ENCODE measurements around the gene PTK6. TPM values are rescaled to one million over a fixed set of nuclear protein-coding genes. Genes with fewer than 3 reads are reported as not detected.

The PTK6 gene
- total RNA-seq, 2 donors from 2014 or later = 0.22 TPM; not detected in 1

GRCh38 chr20:63525971-63526370, 11.2 kb downstream of the PTK6 start:
- Histone ChIP-seq H3K27ac (ENCODE audit: low read depth, low read length) (no peak overlapping the region), H3K9me3 (ENCODE audit: control insufficient read depth, low read length) (peaks cover 12% of the 10 kb centered on the region), H3K9ac (ENCODE audit: extremely low read depth, low read length, poor library complexity, severe bottlenecking) (no peak overlapping the region), H3K27me3 (ENCODE audit: control insufficient read depth, insufficient read depth, low read length, poor library complexity, severe bottlenecking) (no peaks in the 10 kb centered on the region), H3K4me1 (ENCODE audit: control insufficient read depth, insufficient read depth, low read length) (no peaks in the 10 kb centered on the region), H3K36me3 (ENCODE audit: control insufficient read depth, insufficient read depth, low read length) (peaks cover 20% of the 10 kb centered on the region), H3K4me3 (ENCODE audit: low read length) (no peak overlapping the region)
- no peak for TF ChIP-seq CTCF (conservative IDR thresholded peaks at IDR 0.05)
- Mint-ChIP-seq H3K4me1 (peaks cover 2% of the 10 kb centered on the region), H3K4me3 (no peak overlapping the region), H3K36me3 (ENCODE audit: low read depth) (peaks cover 19% of the 10 kb centered on the region), H3K27ac (no peak overlapping the region), H3K9me3 (peaks cover 7% of the 10 kb centered on the region), H3K27me3 (ENCODE audit: insufficient read depth) (no peaks in the 10 kb centered on the region)
- WGBS, 2 experiments (ENCODE audit: insufficient coverage in 1 of 2, insufficient read length in 1 of 2) = 81% methylated on average over 2 of the region's 2 CpGs; no CpG with 5 or more reads in 1 of the 2 experiments
- peak; percentile 30 for DNase-seq

- Mint-ChIP-seq H3K27ac (no peak overlapping the region), H3K9me3 (peaks cover 7% of the 10 kb centered on the region), H3K36me3 (ENCODE audit: low read depth) (peaks cover 19% of the 10 kb centered on the region), H3K27me3 (ENCODE audit: insufficient read depth) (no peaks in the 10 kb centered on the region), H3K4me3 (no peak overlapping the region), H3K4me1 (peaks cover 2% of the 10 kb centered on the region)
- WGBS, 2 experiments (ENCODE audit: insufficient coverage in 1 of 2, insufficient read length in 1 of 2) = 82 to 85% methylated on average over 3 of the region's 3 CpGs
- Histone ChIP-seq H3K9me3 (ENCODE audit: control insufficient read depth, low read length) (peaks cover 12% of the 10 kb centered on the region), H3K4me1 (ENCODE audit: control insufficient read depth, insufficient read depth, low read length) (no peaks in the 10 kb centered on the region), H3K27me3 (ENCODE audit: control insufficient read depth, insufficient read depth, low read length, poor library complexity, severe bottlenecking) (no peaks in the 10 kb centered on the region), H3K4me3 (ENCODE audit: low read length) (no peak overlapping the region), H3K36me3 (ENCODE audit: control insufficient read depth, insufficient read depth, low read length) (peaks cover 20% of the 10 kb centered on the region), H3K9ac (ENCODE audit: extremely low read depth, low read length, poor library complexity, severe bottlenecking) (no peak overlapping the region), H3K27ac (ENCODE audit: low read depth, low read length) (no peak overlapping the region)
- no peak for TF ChIP-seq CTCF (conservative IDR thresholded peaks at IDR 0.05)
- peak; percentile 11 for DNase-seq
Measured at GRCh38 chr20:63525185-63525584, 12.0 kb downstream of the PTK6 start.

GRCh38 chr20:63522981-63523611, 14.1 kb downstream of the PTK6 start:
- Mint-ChIP-seq H3K4me1 (peaks cover 2% of the 10 kb centered on the region), H3K27me3 (ENCODE audit: insufficient read depth) (peaks cover 8% of the 10 kb centered on the region), H3K4me3 (peak overlapping the region; percentile 86), H3K36me3 (ENCODE audit: low read depth) (peaks cover 19% of the 10 kb centered on the region), H3K27ac (no peak overlapping the region), H3K9me3 (peaks cover 7% of the 10 kb centered on the region)
- peak; percentile 37 for DNase-seq
- H3K36me3 ChIP-seq (ENCODE audit: control insufficient read depth, insufficient read depth, low read length) = peaks cover 20% of the 10 kb centered on the region
- TF ChIP-seq CTCF (conservative IDR thresholded peaks at IDR 0.05) = no peak
- H3K4me3 ChIP-seq (ENCODE audit: low read length) = no peak overlapping the region
- 98 to 100% methylated on average over 4 to 11 of the region's 11 CpGs for WGBS, 2 experiments (ENCODE audit: insufficient coverage in 1 of 2, insufficient read length in 1 of 2)
- H3K27me3 ChIP-seq (ENCODE audit: control insufficient read depth, insufficient read depth, low read length, poor library complexity, severe bottlenecking) = peaks cover 5% of the 10 kb centered on the region
- no peak overlapping the region for H3K27ac ChIP-seq (ENCODE audit: low read depth, low read length)
- no peaks in the 10 kb centered on the region for H3K4me1 ChIP-seq (ENCODE audit: control insufficient read depth, insufficient read depth, low read length)
- no peak overlapping the region for H3K9ac ChIP-seq (ENCODE audit: extremely low read depth, low read length, poor library complexity, severe bottlenecking)
- peaks cover 12% of the 10 kb centered on the region for H3K9me3 ChIP-seq (ENCODE audit: control insufficient read depth, low read length)

All from endodermal cell (in vitro differentiated cells).